ENCODE data around the gene TUBAL3.
A peak's percentile ranks its signal among the peaks of the same experiment; 100 is the strongest.

The TUBAL3 gene

GRCh38 chr10:5442065-5442989 lies 37.7 kb upstream of the TUBAL3 start:
- H3K27me3 ChIP-seq (ENCODE audit: insufficient read depth, low read length) = no peaks in the 10 kb centered on the region
- WGBS (ENCODE audit: extremely low coverage, insufficient coverage, insufficient read length) = no CpG with 5 or more reads among the region's 9 CpGs

GRCh38 chr10:5441106-5441505 lies 36.5 kb upstream of the TUBAL3 start:
- no peak overlapping the region for H2AFZ ChIP-seq (ENCODE audit: insufficient read depth, low read length, poor library complexity)
- H3K18ac ChIP-seq (ENCODE audit: low read length) = no peak overlapping the region
- H2BK12ac ChIP-seq (ENCODE audit: low read length) = peak overlapping the region; percentile 3
- H4K8ac ChIP-seq (ENCODE audit: low read depth, low read length) = no peak overlapping the region
- no peaks in the 10 kb centered on the region for H3K4me1 ChIP-seq (ENCODE audit: control insufficient read depth in 1 of 2, insufficient read depth in 2 of 2, low read length in 2 of 2)
- H3K36me3 ChIP-seq (ENCODE audit: control insufficient read depth in 1 of 2, insufficient read depth in 2 of 2, low read length in 2 of 2) = peaks cover 0 to 2% of the 10 kb centered on the region in 2 experiments
- DNase-seq = no peak
- H3K9ac ChIP-seq (ENCODE audit: low read length) = no peak overlapping the region
- no peak overlapping the region for H3K4ac ChIP-seq (ENCODE audit: low read depth, low read length)
- H2BK120ac ChIP-seq (ENCODE audit: insufficient read depth, low read length, poor library complexity) = no peak overlapping the region
- H4K91ac ChIP-seq (ENCODE audit: low read depth, low read length) = no peak overlapping the region
- H3K27ac ChIP-seq (ENCODE audit: low read depth, low read length) = no peak overlapping the region
- peaks cover 4% of the 10 kb centered on the region for H3K79me1 ChIP-seq (ENCODE audit: low read length)
- H3K4me2 ChIP-seq (ENCODE audit: low read length) = no peak overlapping the region
- no peak overlapping the region for H4K12ac ChIP-seq (ENCODE audit: low read depth, low read length)
- no CpG with 5 or more reads among the region's 4 CpGs for WGBS (ENCODE audit: extremely low coverage, insufficient coverage, insufficient read length)
- H2AK5ac ChIP-seq (ENCODE audit: low read length) = peak overlapping the region; percentile 65
- H3K23ac ChIP-seq (ENCODE audit: low read length) = no peak overlapping the region
- peaks cover 2% of the 10 kb centered on the region for H3K79me2 ChIP-seq (ENCODE audit: control insufficient read depth, insufficient read depth, low read length, poor library complexity)
- H3K4me3 ChIP-seq (ENCODE audit: low read depth, low read length) = no peak overlapping the region
- H3K27me3 ChIP-seq (ENCODE audit: insufficient read depth, low read length) = no peaks in the 10 kb centered on the region
- no peak overlapping the region for H2BK5ac ChIP-seq (ENCODE audit: low read depth, low read length, poor library complexity)
- H3K14ac ChIP-seq (ENCODE audit: low read length) = no peak overlapping the region
- no peaks in the 10 kb centered on the region for H3K9me3 ChIP-seq (ENCODE audit: insufficient read depth, low read depth, low read length)

More at GRCh38 chr10:5442065-5442989, 37.7 kb upstream of the TUBAL3 start:
- no peak overlapping the region for H4K12ac ChIP-seq (ENCODE audit: low read depth, low read length)
- no peak overlapping the region for H3K9ac ChIP-seq (ENCODE audit: low read length)
- no peak overlapping the region for H2AFZ ChIP-seq (ENCODE audit: insufficient read depth, low read length, poor library complexity)
- no peak overlapping the region for H2AK5ac ChIP-seq (ENCODE audit: low read length)
- H3K79me1 ChIP-seq (ENCODE audit: low read length) = peaks cover 4% of the 10 kb centered on the region
- no peak overlapping the region for H3K27ac ChIP-seq (ENCODE audit: low read depth, low read length)
- H4K8ac ChIP-seq (ENCODE audit: low read depth, low read length) = peak overlapping the region; percentile 67
- peak; percentile 55 to 94 for DNase-seq
- no peaks in the 10 kb centered on the region for H3K4me1 ChIP-seq (ENCODE audit: control insufficient read depth in 1 of 2, insufficient read depth in 2 of 2, low read length in 2 of 2)
- H3K4me2 ChIP-seq (ENCODE audit: low read length) = no peak overlapping the region
- peaks cover 2% of the 10 kb centered on the region for H3K79me2 ChIP-seq (ENCODE audit: control insufficient read depth, insufficient read depth, low read length, poor library complexity)
- no peak overlapping the region for H3K4me3 ChIP-seq (ENCODE audit: low read depth, low read length)
- no peak overlapping the region for H3K4ac ChIP-seq (ENCODE audit: low read depth, low read length)
- H4K91ac ChIP-seq (ENCODE audit: low read depth, low read length) = peak overlapping the region; percentile 70
- H3K36me3 ChIP-seq (ENCODE audit: control insufficient read depth in 1 of 2, insufficient read depth in 2 of 2, low read length in 2 of 2) = peaks cover 0 to 2% of the 10 kb centered on the region in 2 experiments
- no peaks in the 10 kb centered on the region for H3K9me3 ChIP-seq (ENCODE audit: insufficient read depth, low read depth, low read length)
- H2BK12ac ChIP-seq (ENCODE audit: low read length) = peak overlapping the region; percentile 67
- no peak overlapping the region for H3K23ac ChIP-seq (ENCODE audit: low read length)
- peak overlapping the region; percentile 46 for H2BK5ac ChIP-seq (ENCODE audit: low read depth, low read length, poor library complexity)
- H2BK120ac ChIP-seq (ENCODE audit: insufficient read depth, low read length, poor library complexity) = peak overlapping the region; percentile 58
- no peak overlapping the region for H3K18ac ChIP-seq (ENCODE audit: low read length)
- H3K14ac ChIP-seq (ENCODE audit: low read length) = no peak overlapping the region

DNA sequence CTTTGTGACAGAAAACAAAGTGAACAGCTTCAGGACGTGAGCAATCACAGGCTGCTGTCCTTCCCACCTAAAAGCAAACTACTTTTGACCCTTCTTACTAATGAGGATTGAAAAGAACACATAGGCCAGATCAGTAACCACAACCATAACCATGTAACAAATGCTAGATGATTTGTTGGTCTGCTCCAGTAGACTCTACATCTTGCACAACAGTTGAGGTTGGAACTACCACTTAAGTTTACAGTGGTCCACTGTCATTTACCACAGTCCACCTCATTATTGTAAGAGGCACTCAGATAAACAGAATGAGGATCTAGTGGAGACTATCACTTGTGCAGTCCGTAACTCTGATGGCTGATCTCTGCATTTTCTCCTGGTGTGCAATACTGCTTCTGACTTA lies 35.6 kb upstream of the TUBAL3 start:
- Histone ChIP-seq H3K4me1 (ENCODE audit: control insufficient read depth in 1 of 2, insufficient read depth in 2 of 2, low read length in 2 of 2) (no peaks in the 10 kb centered on the region), H3K23ac (ENCODE audit: low read length) (no peak overlapping the region), H3K36me3 (ENCODE audit: control insufficient read depth in 1 of 2, insufficient read depth in 2 of 2, low read length in 2 of 2) (peaks cover 0 to 2% of the 10 kb centered on the region in 2 experiments), H3K27ac (ENCODE audit: low read depth, low read length) (no peak overlapping the region), H2AK5ac (ENCODE audit: low read length) (no peak overlapping the region), H4K12ac (ENCODE audit: low read depth, low read length) (no peak overlapping the region), H3K27me3 (ENCODE audit: insufficient read depth, low read length) (no peaks in the 10 kb centered on the region), H2BK12ac (ENCODE audit: low read length) (no peak overlapping the region), H4K91ac (ENCODE audit: low read depth, low read length) (no peak overlapping the region), H3K4me2 (ENCODE audit: low read length) (no peak overlapping the region), H3K4ac (ENCODE audit: low read depth, low read length) (no peak overlapping the region), H2BK120ac (ENCODE audit: insufficient read depth, low read length, poor library complexity) (no peak overlapping the region), H2BK5ac (ENCODE audit: low read depth, low read length, poor library complexity) (no peak overlapping the region), H2AFZ (ENCODE audit: insufficient read depth, low read length, poor library complexity) (no peak overlapping the region), H3K4me3 (ENCODE audit: low read depth, low read length) (no peak overlapping the region), H3K18ac (ENCODE audit: low read length) (no peak overlapping the region), H3K9ac (ENCODE audit: low read length) (no peak overlapping the region), H3K79me2 (ENCODE audit: control insufficient read depth, insufficient read depth, low read length, poor library complexity) (peaks cover 2% of the 10 kb centered on the region), H4K8ac (ENCODE audit: low read depth, low read length) (no peak overlapping the region), H3K9me3 (ENCODE audit: insufficient read depth, low read depth, low read length) (no peaks in the 10 kb centered on the region), H3K14ac (ENCODE audit: low read length) (no peak overlapping the region), H3K79me1 (ENCODE audit: low read length) (peaks cover 4% of the 10 kb centered on the region)
- WGBS (ENCODE audit: extremely low coverage, insufficient coverage, insufficient read length) = no CpG with 5 or more reads among the region's 2 CpGs
- no peak for DNase-seq

DNA sequence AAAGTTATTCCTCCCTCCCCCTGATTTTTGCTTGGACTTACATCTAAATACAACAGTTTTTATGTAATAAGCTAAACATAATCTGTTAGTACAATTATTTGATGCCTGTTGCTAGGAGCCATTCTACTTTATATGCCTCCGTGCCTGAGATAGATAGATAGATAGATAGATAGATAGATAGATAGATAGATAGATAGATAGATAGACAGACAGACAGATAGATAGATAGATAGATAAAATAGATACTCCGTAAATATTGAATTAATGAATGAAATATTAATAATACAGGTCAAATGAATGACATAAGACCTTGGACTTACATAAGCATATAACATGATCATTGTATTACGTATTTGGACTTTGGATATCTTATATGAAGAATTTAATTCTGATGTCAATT lies 30.7 kb upstream of the TUBAL3 start:
- no peak overlapping the region for H2BK5ac ChIP-seq (ENCODE audit: low read depth, low read length, poor library complexity)
- DNase-seq = no peak

More for the DNA sequence above, 30.7 kb upstream of the TUBAL3 start:
- H2BK120ac ChIP-seq (ENCODE audit: insufficient read depth, low read length, poor library complexity) = no peak overlapping the region
- H3K14ac ChIP-seq (ENCODE audit: low read length) = no peak overlapping the region
- H3K4me2 ChIP-seq (ENCODE audit: low read length) = no peak overlapping the region
- H4K12ac ChIP-seq (ENCODE audit: low read depth, low read length) = no peak overlapping the region
- H2AK5ac ChIP-seq (ENCODE audit: low read length) = no peak overlapping the region
- peaks cover 0 to 2% of the 10 kb centered on the region in 2 experiments for H3K4me1 ChIP-seq (ENCODE audit: control insufficient read depth in 1 of 2, insufficient read depth in 2 of 2, low read length in 2 of 2)
- H3K18ac ChIP-seq (ENCODE audit: low read length) = no peak overlapping the region
- no peak overlapping the region for H3K27ac ChIP-seq (ENCODE audit: low read depth, low read length)
- no peaks in the 10 kb centered on the region for H3K9me3 ChIP-seq (ENCODE audit: insufficient read depth, low read depth, low read length)
- WGBS (ENCODE audit: extremely low coverage, insufficient coverage, insufficient read length) = no CpG with 5 or more reads among the region's 3 CpGs
- H3K79me2 ChIP-seq (ENCODE audit: control insufficient read depth, insufficient read depth, low read length, poor library complexity) = no peaks in the 10 kb centered on the region
- H3K36me3 ChIP-seq (ENCODE audit: control insufficient read depth in 1 of 2, insufficient read depth in 2 of 2, low read length in 2 of 2) = peaks cover 0 to under 1% of the 10 kb centered on the region in 2 experiments
- no peak overlapping the region for H3K9ac ChIP-seq (ENCODE audit: low read length)
- no peak overlapping the region for H3K4ac ChIP-seq (ENCODE audit: low read depth, low read length)
- H3K4me3 ChIP-seq (ENCODE audit: low read depth, low read length) = no peak overlapping the region
- H3K79me1 ChIP-seq (ENCODE audit: low read length) = no peaks in the 10 kb centered on the region
- no peaks in the 10 kb centered on the region for H3K27me3 ChIP-seq (ENCODE audit: insufficient read depth, low read length)
- H2BK12ac ChIP-seq (ENCODE audit: low read length) = no peak overlapping the region
- H3K23ac ChIP-seq (ENCODE audit: low read length) = no peak overlapping the region
- H2AFZ ChIP-seq (ENCODE audit: insufficient read depth, low read length, poor library complexity) = no peak overlapping the region
- no peak overlapping the region for H4K8ac ChIP-seq (ENCODE audit: low read depth, low read length)
- no peak overlapping the region for H4K91ac ChIP-seq (ENCODE audit: low read depth, low read length)

Measured in trophoblast cell (in vitro differentiated cells and primary cell).